GM23338 (cell line): ENCODE data around the gene C1QTNF4. TPM values are rescaled to one million over a fixed set of nuclear protein-coding genes. Genes with fewer than 3 reads are reported as not detected.

Experiments
- ATAC-seq: fragments of 200-7000 bp; cut with Tn5 transposase; 3 replicates; pipeline ENCODE4 v1.9.1; 2020
- DNase-seq: peaks from one replicate; pipeline ENCODE4 v3.0.0-alpha.2; 2015; ENCODE audit warnings: low spot score
- H2AFZ ChIP-seq: fragments of 200-600 bp; sonication (generic); 2 replicates; pipeline ENCODE4 v1.8.0; 2016; ENCODE audit warnings: antibody characterized with exemption, mild to moderate bottlenecking, moderate library complexity
- H3F3A ChIP-seq: fragments of 200-600 bp; sonication (generic); replicated peaks from 2 replicates; pipeline ENCODE4 v1.8.0; 2017; ENCODE audit warnings: antibody characterized with exemption, mixed run types, low read depth
- H3K27ac ChIP-seq: fragments of 200-600 bp; sonication (generic); 2 replicates; pipeline ENCODE4 v1.6.1; 2016; ENCODE audit warnings: low read depth
- H3K27me3 ChIP-seq: fragments of 200-600 bp; sonication (generic); 2 replicates; pipeline ENCODE4 v1.8.0; 2016; ENCODE audit warnings: mild to moderate bottlenecking, mixed run types, moderate library complexity; ENCODE audit not compliant: insufficient read depth
- H3K36me3 ChIP-seq: fragments of 200-600 bp; sonication (generic); 2 replicates; pipeline ENCODE4 v1.8.0; 2016; ENCODE audit warnings: mild to moderate bottlenecking; ENCODE audit not compliant: insufficient read depth
- H3K4me1 ChIP-seq: fragments of 200-600 bp; sonication (generic); 2 replicates; pipeline ENCODE4 v1.8.0; 2016; ENCODE audit warnings: mild to moderate bottlenecking, moderate library complexity; ENCODE audit not compliant: insufficient read depth
- H3K4me2 ChIP-seq: fragments of 200-600 bp; sonication (generic); 2 replicates; pipeline ENCODE4 v1.7.1; 2017; ENCODE audit warnings: mixed run types
- H3K4me3 ChIP-seq: fragments of 200-600 bp; sonication (generic); 2 replicates; pipeline ENCODE4 v1.6.1; 2016; ENCODE audit warnings: mixed run types
- H3K79me2 ChIP-seq: fragments of 200-600 bp; sonication (generic); replicated peaks from 2 replicates; pipeline ENCODE4 v1.8.0; 2017; ENCODE audit warnings: mild to moderate bottlenecking; ENCODE audit not compliant: insufficient read depth
- H3K9me2 ChIP-seq: fragments of 200-600 bp; sonication (generic); 2 replicates; pipeline ENCODE4 v1.8.0; 2017; ENCODE audit not compliant: insufficient read depth
- H4K20me1 ChIP-seq: fragments of 200-600 bp; sonication (generic); replicated peaks from 2 replicates; pipeline ENCODE4 v1.8.0; 2017; ENCODE audit warnings: mild to moderate bottlenecking; ENCODE audit not compliant: insufficient read depth
- H3K27ac Mint-ChIP-seq: 2 replicates; pipeline ENCODE4 v1.8.0; 2020; ENCODE audit warnings: inconsistent platforms, mild to moderate bottlenecking, moderate library complexity, mixed read lengths
- H3K27me3 Mint-ChIP-seq: 3 replicates; pipeline ENCODE4 v1.8.0; 2022; ENCODE audit warnings: low read depth, mild to moderate bottlenecking, moderate library complexity, mixed read lengths, inconsistent platforms; ENCODE audit not compliant: insufficient read depth, poor library complexity
- H3K36me3 Mint-ChIP-seq: 3 replicates; pipeline ENCODE4 v1.8.0; 2021; ENCODE audit warnings: low read depth, mild to moderate bottlenecking, inconsistent platforms, moderate library complexity, mixed read lengths
- H3K4me1 Mint-ChIP-seq: 3 replicates; pipeline ENCODE4 v1.8.0; 2020; ENCODE audit warnings: mild to moderate bottlenecking, inconsistent platforms, mixed read lengths
- H3K4me3 Mint-ChIP-seq: 3 replicates; pipeline ENCODE4 v1.8.0; 2021; ENCODE audit warnings: moderate library complexity, mild to moderate bottlenecking, inconsistent platforms, mixed read lengths
- H3K9me3 Mint-ChIP-seq: 3 replicates; pipeline ENCODE4 v1.8.0; 2020; ENCODE audit warnings: moderate library complexity, mild to moderate bottlenecking, inconsistent platforms, mixed read lengths
- CREB1 ChIP-seq: fragments of 250-450 bp; sonication (Bioruptor Pico); IDR thresholded peaks from 2 replicates; pipeline ENCODE4 v1.5.0; 2020; ENCODE audit warnings: low read depth, mild to moderate bottlenecking, moderate library complexity
- EZH2 ChIP-seq: fragments of 200-600 bp; sonication (generic); IDR thresholded peaks from one replicate; pipeline ENCODE4 v1.8.0; 2017; ENCODE audit warnings: antibody characterized with exemption, mild to moderate bottlenecking, low read depth; ENCODE audit not compliant: unreplicated experiment
- POLR2AphosphoS5 ChIP-seq: IDR thresholded peaks from 2 replicates; pipeline ENCODE4 v1.6.1; 2016; ENCODE audit warnings: antibody characterized with exemption, low read depth
- STAT1 ChIP-seq: IDR thresholded peaks from one replicate; pipeline ENCODE4 v1.6.1; 2016; ENCODE audit warnings: antibody characterized with exemption; ENCODE audit not compliant: unreplicated experiment
- ZNF331 ChIP-seq: fragments of 250-450 bp; sonication (Bioruptor Pico); IDR thresholded peaks from 2 replicates; pipeline ENCODE4 v1.5.0; 2020; ENCODE audit warnings: low read depth, mild to moderate bottlenecking, moderate library complexity
- polyA plus RNA-seq: library from polyadenylated mRNA; unstranded; fragments of >200 nt; fragmentation: Nextera tagmentation; extraction: Ambion mirVana; gene quantifications from 2 replicates; pipeline ENCODE4 v1.2.1, GENCODE V29; 2016
- total RNA-seq: library from RNA; depleted of rRNA; stranded (reverse); fragments of >200 nt; shearing (Covaris generic); gene quantifications from 2 replicates; pipeline ENCODE4 v1.2.3, GENCODE V29; 2014
- TF ChIP-seq, protein P1 (sequence below): IDR thresholded peaks from 2 replicates; pipeline ENCODE4 v1.6.1; 2016; ENCODE audit warnings: antibody characterized with exemption
- TF ChIP-seq, protein P2 (sequence below): fragments of 250-450 bp; sonication (Bioruptor Pico); IDR thresholded peaks from 2 replicates; pipeline ENCODE4 v1.5.0; 2020; ENCODE audit warnings: mild to moderate bottlenecking, moderate library complexity
- TF ChIP-seq, protein P3 (sequence below), 2 experiments: fragments of 200-600 bp in 1 of 2; sonication (generic) in 1 of 2; conservative IDR thresholded peaks; 2 replicates each; pipeline versions ENCODE4 v1.5.1 to v1.6.1; 2016 to 2017; ENCODE audit warnings: antibody characterized with exemption in 2 of 2, low read depth in 2 of 2, mild to moderate bottlenecking in 2 of 2, moderate library complexity in 1 of 2

Gene C1QTNF4
- total and polyA plus RNA-seq, 2 experiments from 2014 or later, result 5.2 to 6.6 TPM

DNA sequence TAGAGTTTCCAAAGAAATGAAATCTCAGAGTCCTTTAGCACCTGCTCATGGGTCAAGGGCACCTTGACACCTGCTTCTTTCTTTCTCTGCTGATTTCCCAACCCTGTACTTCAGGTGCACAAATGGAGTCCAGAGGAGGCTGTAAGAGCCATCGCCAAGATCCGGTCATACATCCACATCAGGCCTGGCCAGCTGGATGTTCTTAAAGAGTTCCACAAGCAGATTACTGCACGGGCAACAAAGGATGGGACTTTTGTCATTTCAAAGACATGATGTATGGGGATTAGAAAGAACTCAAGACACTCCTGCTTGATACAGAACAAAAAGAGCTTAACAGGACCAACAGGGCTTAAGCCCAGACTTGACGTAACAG, 22.9 kb downstream of the C1QTNF4 start:
- peaks cover 23% of the 10 kb centered on the region for H3K36me3 ChIP-seq
- no peaks in the 10 kb centered on the region for H3K4me1 ChIP-seq
- DNase-seq (no peak), ATAC-seq (no peak)
- Mint-ChIP-seq H3K27me3 (peaks cover 3% of the 10 kb centered on the region), H3K4me1 (peaks cover 5% of the 10 kb centered on the region; the same call in 2 of the 3 replicates), H3K4me3 (no peak overlapping the region), H3K9me3 (no peaks in the 10 kb centered on the region), H3K36me3 (peaks cover 64% of the 10 kb centered on the region), H3K27ac (no peak overlapping the region)
- peaks cover 41% of the 10 kb centered on the region for H3K79me2 ChIP-seq
- no peak overlapping the region for H3K4me3 ChIP-seq
- H3K27ac ChIP-seq, result no peak overlapping the region
- H3K27me3 ChIP-seq, result no peaks in the 10 kb centered on the region
- TF ChIP-seq, protein P1, sequence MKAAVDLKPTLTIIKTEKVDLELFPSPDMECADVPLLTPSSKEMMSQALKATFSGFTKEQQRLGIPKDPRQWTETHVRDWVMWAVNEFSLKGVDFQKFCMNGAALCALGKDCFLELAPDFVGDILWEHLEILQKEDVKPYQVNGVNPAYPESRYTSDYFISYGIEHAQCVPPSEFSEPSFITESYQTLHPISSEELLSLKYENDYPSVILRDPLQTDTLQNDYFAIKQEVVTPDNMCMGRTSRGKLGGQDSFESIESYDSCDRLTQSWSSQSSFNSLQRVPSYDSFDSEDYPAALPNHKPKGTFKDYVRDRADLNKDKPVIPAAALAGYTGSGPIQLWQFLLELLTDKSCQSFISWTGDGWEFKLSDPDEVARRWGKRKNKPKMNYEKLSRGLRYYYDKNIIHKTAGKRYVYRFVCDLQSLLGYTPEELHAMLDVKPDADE, result no peak
- TF ChIP-seq STAT1 (no peak), EZH2 (no peak), POLR2AphosphoS5 (no peak), CREB1 (CRISPR knock-in tag) (no peak), ZNF331 (no peak)
- TF ChIP-seq, protein P2, sequence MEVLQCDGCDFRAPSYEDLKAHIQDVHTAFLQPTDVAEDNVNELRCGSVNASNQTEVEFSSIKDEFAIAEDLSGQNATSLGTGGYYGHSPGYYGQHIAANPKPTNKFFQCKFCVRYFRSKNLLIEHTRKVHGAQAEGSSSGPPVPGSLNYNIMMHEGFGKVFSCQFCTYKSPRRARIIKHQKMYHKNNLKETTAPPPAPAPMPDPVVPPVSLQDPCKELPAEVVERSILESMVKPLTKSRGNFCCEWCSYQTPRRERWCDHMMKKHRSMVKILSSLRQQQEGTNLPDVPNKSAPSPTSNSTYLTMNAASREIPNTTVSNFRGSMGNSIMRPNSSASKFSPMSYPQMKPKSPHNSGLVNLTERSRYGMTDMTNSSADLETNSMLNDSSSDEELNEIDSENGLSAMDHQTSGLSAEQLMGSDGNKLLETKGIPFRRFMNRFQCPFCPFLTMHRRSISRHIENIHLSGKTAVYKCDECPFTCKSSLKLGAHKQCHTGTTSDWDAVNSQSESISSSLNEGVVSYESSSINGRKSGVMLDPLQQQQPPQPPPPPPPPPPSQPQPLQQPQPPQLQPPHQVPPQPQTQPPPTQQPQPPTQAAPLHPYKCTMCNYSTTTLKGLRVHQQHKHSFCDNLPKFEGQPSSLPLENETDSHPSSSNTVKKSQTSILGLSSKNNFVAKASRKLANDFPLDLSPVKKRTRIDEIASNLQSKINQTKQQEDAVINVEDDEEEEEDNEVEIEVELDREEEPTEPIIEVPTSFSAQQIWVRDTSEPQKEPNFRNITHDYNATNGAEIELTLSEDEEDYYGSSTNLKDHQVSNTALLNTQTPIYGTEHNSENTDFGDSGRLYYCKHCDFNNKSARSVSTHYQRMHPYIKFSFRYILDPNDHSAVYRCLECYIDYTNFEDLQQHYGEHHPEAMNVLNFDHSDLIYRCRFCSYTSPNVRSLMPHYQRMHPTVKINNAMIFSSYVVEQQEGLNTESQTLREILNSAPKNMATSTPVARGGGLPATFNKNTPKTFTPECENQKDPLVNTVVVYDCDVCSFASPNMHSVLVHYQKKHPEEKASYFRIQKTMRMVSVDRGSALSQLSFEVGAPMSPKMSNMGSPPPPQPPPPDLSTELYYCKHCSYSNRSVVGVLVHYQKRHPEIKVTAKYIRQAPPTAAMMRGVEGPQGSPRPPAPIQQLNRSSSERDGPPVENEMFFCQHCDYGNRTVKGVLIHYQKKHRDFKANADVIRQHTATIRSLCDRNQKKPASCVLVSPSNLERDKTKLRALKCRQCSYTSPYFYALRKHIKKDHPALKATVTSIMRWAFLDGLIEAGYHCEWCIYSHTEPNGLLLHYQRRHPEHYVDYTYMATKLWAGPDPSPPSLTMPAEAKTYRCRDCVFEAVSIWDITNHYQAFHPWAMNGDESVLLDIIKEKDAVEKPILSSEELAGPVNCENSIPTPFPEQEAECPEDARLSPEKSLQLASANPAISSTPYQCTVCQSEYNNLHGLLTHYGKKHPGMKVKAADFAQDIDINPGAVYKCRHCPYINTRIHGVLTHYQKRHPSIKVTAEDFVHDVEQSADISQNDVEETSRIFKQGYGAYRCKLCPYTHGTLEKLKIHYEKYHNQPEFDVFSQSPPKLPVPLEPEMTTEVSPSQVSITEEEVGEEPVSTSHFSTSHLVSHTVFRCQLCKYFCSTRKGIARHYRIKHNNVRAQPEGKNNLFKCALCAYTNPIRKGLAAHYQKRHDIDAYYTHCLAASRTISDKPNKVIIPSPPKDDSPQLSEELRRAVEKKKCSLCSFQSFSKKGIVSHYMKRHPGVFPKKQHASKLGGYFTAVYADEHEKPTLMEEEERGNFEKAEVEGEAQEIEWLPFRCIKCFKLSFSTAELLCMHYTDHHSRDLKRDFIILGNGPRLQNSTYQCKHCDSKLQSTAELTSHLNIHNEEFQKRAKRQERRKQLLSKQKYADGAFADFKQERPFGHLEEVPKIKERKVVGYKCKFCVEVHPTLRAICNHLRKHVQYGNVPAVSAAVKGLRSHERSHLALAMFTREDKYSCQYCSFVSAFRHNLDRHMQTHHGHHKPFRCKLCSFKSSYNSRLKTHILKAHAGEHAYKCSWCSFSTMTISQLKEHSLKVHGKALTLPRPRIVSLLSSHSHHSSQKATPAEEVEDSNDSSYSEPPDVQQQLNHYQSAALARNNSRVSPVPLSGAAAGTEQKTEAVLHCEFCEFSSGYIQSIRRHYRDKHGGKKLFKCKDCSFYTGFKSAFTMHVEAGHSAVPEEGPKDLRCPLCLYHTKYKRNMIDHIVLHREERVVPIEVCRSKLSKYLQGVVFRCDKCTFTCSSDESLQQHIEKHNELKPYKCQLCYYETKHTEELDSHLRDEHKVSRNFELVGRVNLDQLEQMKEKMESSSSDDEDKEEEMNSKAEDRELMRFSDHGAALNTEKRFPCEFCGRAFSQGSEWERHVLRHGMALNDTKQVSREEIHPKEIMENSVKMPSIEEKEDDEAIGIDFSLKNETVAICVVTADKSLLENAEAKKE, result no peak
- TF ChIP-seq, protein P3, sequence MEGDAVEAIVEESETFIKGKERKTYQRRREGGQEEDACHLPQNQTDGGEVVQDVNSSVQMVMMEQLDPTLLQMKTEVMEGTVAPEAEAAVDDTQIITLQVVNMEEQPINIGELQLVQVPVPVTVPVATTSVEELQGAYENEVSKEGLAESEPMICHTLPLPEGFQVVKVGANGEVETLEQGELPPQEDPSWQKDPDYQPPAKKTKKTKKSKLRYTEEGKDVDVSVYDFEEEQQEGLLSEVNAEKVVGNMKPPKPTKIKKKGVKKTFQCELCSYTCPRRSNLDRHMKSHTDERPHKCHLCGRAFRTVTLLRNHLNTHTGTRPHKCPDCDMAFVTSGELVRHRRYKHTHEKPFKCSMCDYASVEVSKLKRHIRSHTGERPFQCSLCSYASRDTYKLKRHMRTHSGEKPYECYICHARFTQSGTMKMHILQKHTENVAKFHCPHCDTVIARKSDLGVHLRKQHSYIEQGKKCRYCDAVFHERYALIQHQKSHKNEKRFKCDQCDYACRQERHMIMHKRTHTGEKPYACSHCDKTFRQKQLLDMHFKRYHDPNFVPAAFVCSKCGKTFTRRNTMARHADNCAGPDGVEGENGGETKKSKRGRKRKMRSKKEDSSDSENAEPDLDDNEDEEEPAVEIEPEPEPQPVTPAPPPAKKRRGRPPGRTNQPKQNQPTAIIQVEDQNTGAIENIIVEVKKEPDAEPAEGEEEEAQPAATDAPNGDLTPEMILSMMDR (conservative IDR thresholded peaks at IDR 0.05; ENCODE audit: low read depth in 2 of 2), result no peak
- H2AFZ ChIP-seq, result no peak overlapping the region
- peaks cover 7% of the 10 kb centered on the region; the same call in 1 of the 2 replicates for H3F3A ChIP-seq
- no peaks in the 10 kb centered on the region for H3K9me2 ChIP-seq
- no peak overlapping the region for H3K4me2 ChIP-seq
- H4K20me1 ChIP-seq, result peaks cover 13% of the 10 kb centered on the region
